ENCODE results near the gene TREML1.

DNA sequence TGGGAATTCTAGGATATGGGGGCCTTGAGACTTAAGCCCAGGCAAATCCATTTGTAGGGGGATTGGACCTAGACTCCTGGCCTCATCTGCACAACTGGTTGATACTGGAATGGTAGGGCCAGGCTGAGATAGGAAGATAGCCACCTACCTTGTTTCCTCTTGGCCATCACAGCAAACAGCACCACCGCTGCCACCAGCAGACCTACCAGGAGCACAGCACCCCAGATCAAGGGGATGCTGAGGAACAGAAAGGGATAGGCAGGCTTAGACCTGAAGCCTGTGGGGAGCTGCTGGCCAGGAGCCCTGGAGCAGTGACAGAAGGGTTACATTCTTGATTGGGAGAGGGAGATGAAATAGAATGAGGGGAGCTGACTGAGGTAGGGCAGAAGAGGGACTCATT lies 3.5 kb downstream of the TREML1 start:
- TF ChIP-seq EZH2 (IDR thresholded peaks at IDR 0.05) (no peak), POLR2AphosphoS5 (IDR thresholded peaks at IDR 0.05; ENCODE audit: borderline replicate concordance, low read depth, low read length) (no peak)
